Astrocyte (in vitro differentiated cells and primary cell): ENCODE results near the gene MYBPHL. TPM values are rescaled to one million over a fixed set of nuclear protein-coding genes. Genes with fewer than 3 reads are reported as not detected.

Source experiments
- DNase-seq: peaks from one replicate; pipeline ENCODE4 v3.0.0-alpha.2; 2010; ENCODE audit warnings: low read depth
- FAIRE-seq: peaks from 2 replicates; lab custom pipeline; 2011; peaks lifted over from hg19 to GRCh38; lab: Jason Lieb, UNC
- H2AFZ ChIP-seq: 2 replicates; pipeline ENCODE4 v1.6.0; 2012; ENCODE audit warnings: low read depth, low read length, inconsistent platforms
- H3K27ac ChIP-seq: 2 replicates; pipeline ENCODE4 v1.5.1; 2011; ENCODE audit warnings: low read depth, low read length, inconsistent platforms
- H3K27me3 ChIP-seq: 2 replicates; pipeline ENCODE4 v1.6.0; 2011; ENCODE audit warnings: low read length, inconsistent platforms; ENCODE audit not compliant: insufficient read depth
- H3K36me3 ChIP-seq: 2 replicates; pipeline ENCODE4 v1.5.1; 2011; ENCODE audit warnings: low read length, inconsistent platforms; ENCODE audit not compliant: insufficient read depth
- H3K4me1 ChIP-seq: 2 replicates; pipeline ENCODE4 v1.5.1; 2011; ENCODE audit warnings: low read length, inconsistent platforms; ENCODE audit not compliant: insufficient read depth
- H3K4me2 ChIP-seq: 2 replicates; pipeline ENCODE4 v1.6.0; 2012; ENCODE audit warnings: low read length, inconsistent platforms
- H3K4me3 ChIP-seq: 2 replicates; pipeline ENCODE4 v1.5.1; 2011; ENCODE audit warnings: low read depth, mild to moderate bottlenecking, low read length, inconsistent platforms; ENCODE audit not compliant: insufficient read depth
- H3K79me2 ChIP-seq: 2 replicates; pipeline ENCODE4 v1.6.0; 2012; ENCODE audit warnings: mild to moderate bottlenecking, low read length, inconsistent platforms; ENCODE audit not compliant: insufficient read depth
- H3K9ac ChIP-seq: 2 replicates; pipeline ENCODE4 v1.6.0; 2012; ENCODE audit warnings: mild to moderate bottlenecking, low read length, inconsistent platforms
- H3K9me3 ChIP-seq: 2 replicates; pipeline ENCODE4 v1.5.1; 2012; ENCODE audit warnings: low read depth, mild to moderate bottlenecking, low read length, inconsistent platforms; ENCODE audit not compliant: insufficient read depth
- H4K20me1 ChIP-seq: 2 replicates; pipeline ENCODE4 v1.6.0; 2012; ENCODE audit warnings: low read length, inconsistent platforms; ENCODE audit not compliant: insufficient read depth
- H3K27ac Mint-ChIP-seq: one replicate; pipeline ENCODE4 v1.8.0; 2021; ENCODE audit warnings: mild to moderate bottlenecking, mixed read lengths; ENCODE audit not compliant: unreplicated experiment
- H3K27me3 Mint-ChIP-seq: one replicate; pipeline ENCODE4 v1.8.0; 2021; ENCODE audit warnings: low read depth, mixed read lengths; ENCODE audit not compliant: unreplicated experiment
- H3K36me3 Mint-ChIP-seq: one replicate; pipeline ENCODE4 v1.8.0; 2021; ENCODE audit warnings: low read depth, mixed read lengths; ENCODE audit not compliant: unreplicated experiment
- H3K4me1 Mint-ChIP-seq: one replicate; pipeline ENCODE4 v1.8.0; 2021; ENCODE audit warnings: low read depth, mixed read lengths; ENCODE audit not compliant: unreplicated experiment
- H3K4me3 Mint-ChIP-seq: one replicate; pipeline ENCODE4 v1.8.0; 2021; ENCODE audit warnings: mild to moderate bottlenecking, moderate library complexity, mixed read lengths; ENCODE audit not compliant: unreplicated experiment
- H3K9me3 Mint-ChIP-seq: one replicate; pipeline ENCODE4 v1.8.0; 2021; ENCODE audit warnings: mild to moderate bottlenecking, mixed read lengths; ENCODE audit not compliant: unreplicated experiment
- EZH2 ChIP-seq: IDR thresholded peaks from 2 replicates; pipeline ENCODE4 v1.6.1; 2012; ENCODE audit warnings: mild to moderate bottlenecking, low read length, inconsistent platforms; ENCODE audit not compliant: insufficient read depth
- total RNA-seq: library from RNA; stranded (reverse); gene quantifications from 2 replicates; pipeline ENCODE4 v1.2.1, GENCODE V29; 2021
- TF ChIP-seq, protein P1 (sequence below): IDR thresholded peaks from 2 replicates; pipeline ENCODE4 v1.5.1; 2011; ENCODE audit warnings: low read depth, mild to moderate bottlenecking, inconsistent platforms, low read length, moderate library complexity; ENCODE audit not compliant: insufficient read depth

Gene MYBPHL
- total RNA-seq, 1 donor from 2014 or later = not detected

DNA sequence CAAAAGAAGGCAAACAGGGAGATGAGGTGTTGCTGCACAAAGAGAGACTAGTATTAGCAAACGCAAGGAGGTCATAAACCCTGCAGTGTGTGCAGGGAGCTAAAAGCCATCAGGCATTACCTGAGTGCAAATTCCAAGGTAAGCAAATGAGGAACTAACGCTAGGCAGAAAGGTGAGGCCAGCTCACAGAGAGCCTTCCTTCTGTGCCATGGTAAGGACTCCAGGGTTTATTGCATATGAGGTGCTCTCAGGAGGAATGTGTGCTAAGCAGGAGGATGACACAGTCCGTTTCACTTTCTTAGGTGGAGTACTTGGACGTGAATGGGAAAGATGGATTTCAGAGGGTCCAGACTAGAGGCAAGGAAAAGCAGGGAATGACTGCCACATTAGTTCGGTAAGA is 44.6 kb upstream of the MYBPHL start:
- Histone ChIP-seq H2AFZ (no peak overlapping the region), H3K4me2 (no peak overlapping the region), H3K27ac (no peak overlapping the region), H3K4me3 (no peak overlapping the region), H3K36me3 (peaks cover 14% of the 10 kb centered on the region), H3K79me2 (no peaks in the 10 kb centered on the region), H3K9ac (no peak overlapping the region), H3K9me3 (no peaks in the 10 kb centered on the region), H3K4me1 (no peaks in the 10 kb centered on the region), H4K20me1 (no peaks in the 10 kb centered on the region), H3K27me3 (no peaks in the 10 kb centered on the region)
- Mint-ChIP-seq H3K9me3 (no peaks in the 10 kb centered on the region), H3K27ac (no peak overlapping the region), H3K27me3 (no peaks in the 10 kb centered on the region), H3K4me1 (no peaks in the 10 kb centered on the region), H3K4me3 (no peak overlapping the region), H3K36me3 (peaks cover 23% of the 10 kb centered on the region)
- FAIRE-seq = no peak
- DNase-seq = no peak
- TF ChIP-seq, protein P1, sequence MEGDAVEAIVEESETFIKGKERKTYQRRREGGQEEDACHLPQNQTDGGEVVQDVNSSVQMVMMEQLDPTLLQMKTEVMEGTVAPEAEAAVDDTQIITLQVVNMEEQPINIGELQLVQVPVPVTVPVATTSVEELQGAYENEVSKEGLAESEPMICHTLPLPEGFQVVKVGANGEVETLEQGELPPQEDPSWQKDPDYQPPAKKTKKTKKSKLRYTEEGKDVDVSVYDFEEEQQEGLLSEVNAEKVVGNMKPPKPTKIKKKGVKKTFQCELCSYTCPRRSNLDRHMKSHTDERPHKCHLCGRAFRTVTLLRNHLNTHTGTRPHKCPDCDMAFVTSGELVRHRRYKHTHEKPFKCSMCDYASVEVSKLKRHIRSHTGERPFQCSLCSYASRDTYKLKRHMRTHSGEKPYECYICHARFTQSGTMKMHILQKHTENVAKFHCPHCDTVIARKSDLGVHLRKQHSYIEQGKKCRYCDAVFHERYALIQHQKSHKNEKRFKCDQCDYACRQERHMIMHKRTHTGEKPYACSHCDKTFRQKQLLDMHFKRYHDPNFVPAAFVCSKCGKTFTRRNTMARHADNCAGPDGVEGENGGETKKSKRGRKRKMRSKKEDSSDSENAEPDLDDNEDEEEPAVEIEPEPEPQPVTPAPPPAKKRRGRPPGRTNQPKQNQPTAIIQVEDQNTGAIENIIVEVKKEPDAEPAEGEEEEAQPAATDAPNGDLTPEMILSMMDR = no peak
- no peak for TF ChIP-seq EZH2

- no peaks in the 10 kb centered on the region for H3K79me2 ChIP-seq
- no peaks in the 10 kb centered on the region for H3K4me1 ChIP-seq
- no peak overlapping the region for H3K9ac ChIP-seq
- H3K27ac ChIP-seq = no peak overlapping the region
- H3K27me3 Mint-ChIP-seq = no peaks in the 10 kb centered on the region
- no peaks in the 10 kb centered on the region for H3K9me3 Mint-ChIP-seq
- H3K36me3 ChIP-seq = peaks cover 15% of the 10 kb centered on the region
- FAIRE-seq (no peak), DNase-seq (no peak)
- H3K36me3 Mint-ChIP-seq = peaks cover 23% of the 10 kb centered on the region
- TF ChIP-seq, protein P1 = no peak
- TF ChIP-seq EZH2 = no peak
- no peak overlapping the region for H3K4me3 Mint-ChIP-seq
- H3K27me3 ChIP-seq = no peaks in the 10 kb centered on the region
- H4K20me1 ChIP-seq = no peaks in the 10 kb centered on the region
- no peak overlapping the region for H3K27ac Mint-ChIP-seq
- no peak overlapping the region for H2AFZ ChIP-seq
- H3K4me3 ChIP-seq = no peak overlapping the region
- no peaks in the 10 kb centered on the region for H3K9me3 ChIP-seq
- no peaks in the 10 kb centered on the region for H3K4me1 Mint-ChIP-seq
- no peak overlapping the region for H3K4me2 ChIP-seq
These were observed 43.8 kb upstream of the MYBPHL start for GRCh38 chr1:109350655-109351054.

- no peaks in the 10 kb centered on the region for H3K9me3 Mint-ChIP-seq
These were observed 43.4 kb upstream of the MYBPHL start for GRCh38 chr1:109350182-109350581.

More at GRCh38 chr1:109350182-109350581, 43.4 kb upstream of the MYBPHL start:
- Mint-ChIP-seq H3K4me3 (no peak overlapping the region), H3K27ac (no peak overlapping the region), H3K4me1 (no peaks in the 10 kb centered on the region), H3K36me3 (peaks cover 23% of the 10 kb centered on the region), H3K27me3 (no peaks in the 10 kb centered on the region)
- DNase-seq (no peak), FAIRE-seq (no peak)
- no peaks in the 10 kb centered on the region for H4K20me1 ChIP-seq
- no peaks in the 10 kb centered on the region for H3K27me3 ChIP-seq
- no peak overlapping the region for H2AFZ ChIP-seq
- H3K4me3 ChIP-seq = no peak overlapping the region
- no peaks in the 10 kb centered on the region for H3K9me3 ChIP-seq
- TF ChIP-seq, protein P1 = no peak
- no peak for TF ChIP-seq EZH2
- H3K79me2 ChIP-seq = no peaks in the 10 kb centered on the region
- no peak overlapping the region for H3K27ac ChIP-seq
- no peaks in the 10 kb centered on the region for H3K4me1 ChIP-seq
- H3K9ac ChIP-seq = no peak overlapping the region
- no peak overlapping the region for H3K4me2 ChIP-seq
- H3K36me3 ChIP-seq = peaks cover 18% of the 10 kb centered on the region
